Tibial artery (tissue), 4 donors: ENCODE data around the gene HOXA3.
A peak's percentile ranks its signal among the peaks of the same experiment; 100 is the strongest.

Experiments used
- DNase-seq, 2 donors: peaks; one replicate each; pipeline ENCODE4 v3.0.0-alpha.2; 2019
- H3K27ac ChIP-seq, 2 donors: fragments of 200-600 bp; sonication (generic) in 1 of 2; 1 replicate in 1 of 2; 2 replicates in 1 of 2; pipeline ENCODE4 v1.5.1; 2018 to 2019; ENCODE audit warnings: mild to moderate bottlenecking in 1 of 2
- H3K27me3 ChIP-seq, 2 donors: fragments of 200-600 bp; sonication (generic) in 1 of 2; one replicate each; pipeline versions ENCODE4 v1.5.1 to v1.6.0; 2016 to 2019
- H3K36me3 ChIP-seq, 3 donors: fragments of 200-600 bp; sonication (generic) in 2 of 3; one replicate each; pipeline ENCODE4 v1.5.1; 2016 to 2019; ENCODE audit warnings: mild to moderate bottlenecking in 2 of 3
- H3K4me1 ChIP-seq, 4 donors: fragments of 200-600 bp; sonication (generic) in 2 of 4; 1 replicate in 3 of 4; 2 replicates in 1 of 4; pipeline ENCODE4 v1.5.1; 2016 to 2019
- H3K4me3 ChIP-seq, 2 donors: fragments of 200-600 bp; sonication (generic) in 1 of 2; 1 replicate in 1 of 2; 2 replicates in 1 of 2; pipeline ENCODE4 v1.5.1; 2018 to 2019; ENCODE audit warnings: mild to moderate bottlenecking in 2 of 2
- H3K9me3 ChIP-seq, 3 donors: fragments of 200-600 bp; sonication (generic) in 1 of 3; one replicate each; pipeline ENCODE4 v1.5.1; 2016 to 2019
- intact Hi-C: fragments of 100-400 bp; cut with DNase I; formaldehyde crosslinking; loops from one replicate; pipeline ENCODE4 v1.15.0; 2023; ENCODE audit warnings: low total_unique reads
- TF ChIP-seq, protein P1 (sequence below), 2 experiments: fragments of 200-600 bp in 1 of 2; fragments of 450-650 bp in 1 of 2; IDR thresholded peaks; one replicate each; pipeline ENCODE4 v1.5.1; 2017 to 2019; ENCODE audit warnings: antibody characterized with exemption in 2 of 2, mild to moderate bottlenecking in 1 of 2, moderate library complexity in 1 of 2

HOXA3 gene

GRCh38 chr7:27111042-27111750 lies 41.2 kb downstream of the HOXA3 start:
- Histone ChIP-seq H3K9me3 (no peaks in the 10 kb centered on the region), H3K36me3 (peaks cover 0 to 9% (median 0%) of the 10 kb centered on the region in 3 donors), H3K27me3 (no peaks in the 10 kb centered on the region), H3K4me1 (peaks cover 5 to 60% (median 37%) of the 10 kb centered on the region in 4 donors), H3K27ac (peak overlapping the region; percentile 92 to 97), H3K4me3 (peak overlapping the region; percentile 39 to 51)
- TF ChIP-seq, protein P1, sequence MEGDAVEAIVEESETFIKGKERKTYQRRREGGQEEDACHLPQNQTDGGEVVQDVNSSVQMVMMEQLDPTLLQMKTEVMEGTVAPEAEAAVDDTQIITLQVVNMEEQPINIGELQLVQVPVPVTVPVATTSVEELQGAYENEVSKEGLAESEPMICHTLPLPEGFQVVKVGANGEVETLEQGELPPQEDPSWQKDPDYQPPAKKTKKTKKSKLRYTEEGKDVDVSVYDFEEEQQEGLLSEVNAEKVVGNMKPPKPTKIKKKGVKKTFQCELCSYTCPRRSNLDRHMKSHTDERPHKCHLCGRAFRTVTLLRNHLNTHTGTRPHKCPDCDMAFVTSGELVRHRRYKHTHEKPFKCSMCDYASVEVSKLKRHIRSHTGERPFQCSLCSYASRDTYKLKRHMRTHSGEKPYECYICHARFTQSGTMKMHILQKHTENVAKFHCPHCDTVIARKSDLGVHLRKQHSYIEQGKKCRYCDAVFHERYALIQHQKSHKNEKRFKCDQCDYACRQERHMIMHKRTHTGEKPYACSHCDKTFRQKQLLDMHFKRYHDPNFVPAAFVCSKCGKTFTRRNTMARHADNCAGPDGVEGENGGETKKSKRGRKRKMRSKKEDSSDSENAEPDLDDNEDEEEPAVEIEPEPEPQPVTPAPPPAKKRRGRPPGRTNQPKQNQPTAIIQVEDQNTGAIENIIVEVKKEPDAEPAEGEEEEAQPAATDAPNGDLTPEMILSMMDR (IDR thresholded peaks at IDR 0.05): no peak
- intact Hi-C loops: no loop called here
- DNase-seq: peak in 1 of 2 donors; percentile 58

DNA sequence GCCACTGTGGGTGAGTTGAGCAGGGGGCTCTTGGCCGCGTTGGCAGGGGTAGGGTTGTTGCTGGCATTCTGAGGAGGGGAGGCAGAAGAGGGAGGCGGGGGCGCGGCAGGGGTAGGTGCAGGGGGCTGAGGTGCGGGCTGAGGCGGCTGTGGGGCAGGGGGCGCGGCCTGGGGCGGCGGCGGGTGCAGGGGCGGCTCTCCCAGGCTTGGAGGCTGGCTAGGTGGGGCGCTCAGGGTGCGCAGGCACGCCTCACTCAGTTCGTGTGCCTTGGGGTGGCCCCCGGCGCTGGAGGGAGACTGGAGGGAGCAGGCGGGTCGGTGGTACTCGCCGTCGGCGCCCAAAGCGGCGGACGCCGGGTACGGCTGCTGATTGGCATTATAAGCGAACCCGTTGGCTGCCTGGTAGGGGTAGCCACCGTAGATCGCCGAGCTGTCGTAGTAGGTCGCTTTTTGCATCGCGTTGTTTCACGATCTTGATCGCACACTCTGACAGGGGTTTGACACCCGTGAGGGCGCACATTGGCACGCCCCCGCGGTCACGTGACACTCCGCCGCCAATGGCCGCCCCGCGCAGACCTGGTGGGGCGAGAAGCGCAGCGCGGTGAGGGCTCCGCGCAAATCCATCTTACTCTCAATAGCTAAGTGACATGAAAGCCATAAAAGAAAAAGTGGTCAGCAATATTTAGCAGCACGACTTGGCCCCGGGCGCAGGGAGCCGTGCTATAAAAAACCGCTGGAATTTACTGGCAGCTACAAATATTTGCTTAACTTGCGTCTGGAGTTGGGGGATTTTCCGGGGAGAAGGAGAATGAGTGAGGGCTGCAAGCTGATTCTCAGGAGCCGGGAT lies 42.0 kb downstream of the HOXA3 start:
- Histone ChIP-seq H3K36me3 (peaks cover 0 to 9% (median 0%) of the 10 kb centered on the region in 3 donors), H3K4me3 (peak overlapping the region; percentile 39 to 51), H3K27ac (peak overlapping the region; percentile 92 to 97), H3K27me3 (no peaks in the 10 kb centered on the region), H3K4me1 (peaks cover 5 to 53% (median 33%) of the 10 kb centered on the region in 4 donors), H3K9me3 (no peaks in the 10 kb centered on the region)
- TF ChIP-seq, protein P1 (IDR thresholded peaks at IDR 0.05): no peak
- intact Hi-C loops: no loop called here
- peak in 1 of 2 donors; percentile 81 for DNase-seq

DNA sequence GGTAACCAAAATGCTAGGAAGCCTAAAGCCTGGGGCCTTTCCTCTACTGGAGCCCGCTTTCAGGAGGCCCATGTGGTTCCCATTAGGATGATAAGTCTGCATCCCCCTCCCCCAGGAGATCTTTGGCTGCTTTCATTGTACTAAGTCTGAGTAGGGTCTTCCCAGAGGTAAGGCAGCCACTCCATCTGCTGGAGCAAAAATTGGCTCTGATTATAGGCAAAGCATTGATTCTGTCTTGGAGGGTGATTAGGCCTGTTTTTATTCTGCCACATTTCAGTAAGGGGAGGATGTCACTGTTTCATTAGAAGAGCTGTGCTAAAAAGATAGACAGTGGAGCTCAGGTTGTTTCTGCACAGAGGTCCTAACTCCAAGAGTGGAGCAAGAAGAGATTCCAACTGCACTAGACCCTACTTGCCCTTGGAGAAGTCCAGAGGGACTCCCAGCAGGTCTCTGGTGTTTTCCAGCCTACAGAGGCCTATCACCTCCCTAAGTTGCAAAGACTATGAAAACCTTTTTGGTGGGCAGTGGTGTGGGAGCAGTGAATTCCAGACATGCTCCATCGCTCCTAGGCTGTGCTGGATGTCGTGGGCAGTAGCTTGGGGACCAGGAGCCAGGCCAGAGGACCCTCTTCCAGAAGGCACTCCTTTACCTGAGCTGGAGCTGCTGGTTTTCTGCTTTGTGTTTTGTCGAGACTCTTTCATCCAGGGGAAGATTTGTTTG lies 42.8 kb downstream of the HOXA3 start:
- no peak for DNase-seq
- Histone ChIP-seq H3K27me3 (no peaks in the 10 kb centered on the region), H3K9me3 (no peaks in the 10 kb centered on the region), H3K4me3 (peak overlapping the region in 1 of 2 donors; percentile 39), H3K36me3 (peaks cover 0 to 9% (median 0%) of the 10 kb centered on the region in 3 donors), H3K27ac (peak overlapping the region in 1 of 2 donors; percentile 97), H3K4me1 (peaks cover 5 to 53% (median 35%) of the 10 kb centered on the region in 4 donors)
- TF ChIP-seq, protein P1 (IDR thresholded peaks at IDR 0.05): no peak
- intact Hi-C loops: no loop called here

- Histone ChIP-seq H3K4me1 (peaks cover 5 to 50% (median 31%) of the 10 kb centered on the region in 4 donors), H3K36me3 (peaks cover 0 to 9% (median 0%) of the 10 kb centered on the region in 3 donors), H3K27me3 (no peaks in the 10 kb centered on the region), H3K9me3 (no peaks in the 10 kb centered on the region), H3K4me3 (peak overlapping the region in 1 of 2 donors; percentile 19), H3K27ac (no peak overlapping the region)
- TF ChIP-seq, protein P1 (IDR thresholded peaks at IDR 0.05): no peak
- intact Hi-C loops: no loop called here
- DNase-seq: no peak
Measured at GRCh38 chr7:27108390-27109127, 43.8 kb downstream of the HOXA3 start.
